Ecto neural progenitor cell (in vitro differentiated cells): ENCODE measurements around the gene GTF2IRD1.
"Not testable (repeated sequence)": the region's sequence is repeated elsewhere in the genome, so short reads cannot be mapped to it uniquely, and the experiment has no call there.

Source experiments
- DNase-seq: peaks from one replicate; pipeline ENCODE4 v3.0.0-alpha.2; 2018; ENCODE audit warnings: low spot score

Gene GTF2IRD1

DNA sequence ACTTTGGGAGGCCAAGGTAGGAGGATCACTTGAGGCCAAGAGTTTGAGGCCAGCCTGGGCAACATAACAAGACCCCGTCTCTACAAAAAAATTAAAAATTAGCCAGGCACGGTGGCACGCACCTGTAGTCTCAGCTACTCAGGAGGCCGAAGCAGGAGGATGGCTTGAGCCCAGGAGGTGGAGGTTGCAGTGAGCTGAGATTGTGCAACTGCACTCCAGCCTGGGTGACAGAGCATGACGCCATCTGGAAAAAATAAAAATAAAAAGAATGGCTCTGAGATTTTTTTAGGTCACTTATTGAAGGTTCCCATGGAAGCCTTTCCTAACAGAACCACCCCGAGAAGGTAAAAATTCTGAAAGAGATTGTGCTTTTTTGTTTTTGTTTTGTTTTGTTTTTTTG lies 109.9 kb downstream of the GTF2IRD1 start:
- not testable (repeated sequence) for DNase-seq

DNA sequence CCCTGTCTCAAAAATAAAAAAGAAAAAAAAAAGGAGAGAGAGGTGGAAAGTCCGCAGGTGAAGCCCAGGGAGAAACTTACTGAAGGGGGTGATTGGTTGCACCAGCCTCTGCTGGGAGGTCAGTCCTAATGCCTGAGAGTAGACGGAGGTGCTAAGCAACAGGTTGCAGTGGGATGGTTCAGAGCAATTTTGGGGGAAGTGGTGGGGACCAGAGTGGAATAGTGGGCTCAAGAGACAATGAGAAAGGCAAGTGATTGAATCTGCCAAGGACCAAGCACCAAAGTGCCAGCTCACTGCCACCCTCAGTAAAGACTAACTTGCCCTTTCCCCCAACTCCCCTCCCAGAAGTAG lies 113.6 kb downstream of the GTF2IRD1 start:
- DNase-seq, result no peak

DNA sequence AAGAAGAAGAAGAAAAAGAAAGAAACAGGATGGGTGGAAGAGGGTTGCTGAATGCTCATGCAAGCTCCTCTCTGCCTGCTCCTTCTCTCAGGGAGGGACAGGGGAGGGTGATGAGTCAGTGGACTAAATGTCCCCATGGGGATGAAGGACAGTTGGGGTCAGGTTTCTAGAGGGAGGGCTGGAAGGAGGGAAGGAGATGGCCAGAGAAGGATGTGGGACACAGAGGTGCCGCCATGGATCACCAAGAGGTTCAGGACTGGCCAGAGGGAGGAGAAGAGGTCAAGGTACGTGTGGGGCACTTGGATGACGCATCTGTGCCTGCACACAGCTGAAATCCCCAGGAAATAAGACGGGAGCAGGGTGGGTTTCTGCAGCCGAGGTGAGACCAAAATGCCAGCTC lies 115.0 kb downstream of the GTF2IRD1 start:
- no peak for DNase-seq

DNA sequence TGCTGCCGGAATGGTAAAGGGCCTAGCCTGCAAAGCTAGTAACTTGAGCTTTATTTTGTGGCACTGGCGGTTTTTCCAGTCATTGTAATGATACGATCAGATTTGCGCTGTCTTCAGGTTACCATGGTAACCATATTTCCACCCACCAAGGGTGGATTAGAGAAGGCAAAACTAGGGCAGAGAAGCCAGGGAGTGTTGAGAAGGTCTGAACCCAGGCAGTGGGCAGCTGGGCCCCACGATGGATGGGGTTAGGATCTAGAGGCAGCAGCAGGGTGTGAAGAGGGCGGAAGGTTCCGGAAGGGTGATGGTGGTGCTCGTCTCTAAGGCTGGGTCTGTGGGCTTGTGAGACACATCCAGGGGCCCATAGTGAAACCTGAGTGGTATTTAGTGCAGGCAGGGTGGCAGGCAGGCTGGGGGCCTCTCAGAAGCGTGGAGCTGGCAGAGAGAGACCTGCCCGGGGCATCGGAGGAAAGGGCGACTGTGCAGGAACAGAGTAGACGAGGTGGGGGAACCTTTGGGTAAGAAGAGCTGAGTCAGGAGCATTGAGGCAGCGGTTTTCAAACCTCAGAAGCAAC lies 115.9 kb downstream of the GTF2IRD1 start:
- DNase-seq, result no peak

GRCh38 chr7:74570533-74571156 lies 116.9 kb downstream of the GTF2IRD1 start:
- DNase-seq, result no peak

DNA sequence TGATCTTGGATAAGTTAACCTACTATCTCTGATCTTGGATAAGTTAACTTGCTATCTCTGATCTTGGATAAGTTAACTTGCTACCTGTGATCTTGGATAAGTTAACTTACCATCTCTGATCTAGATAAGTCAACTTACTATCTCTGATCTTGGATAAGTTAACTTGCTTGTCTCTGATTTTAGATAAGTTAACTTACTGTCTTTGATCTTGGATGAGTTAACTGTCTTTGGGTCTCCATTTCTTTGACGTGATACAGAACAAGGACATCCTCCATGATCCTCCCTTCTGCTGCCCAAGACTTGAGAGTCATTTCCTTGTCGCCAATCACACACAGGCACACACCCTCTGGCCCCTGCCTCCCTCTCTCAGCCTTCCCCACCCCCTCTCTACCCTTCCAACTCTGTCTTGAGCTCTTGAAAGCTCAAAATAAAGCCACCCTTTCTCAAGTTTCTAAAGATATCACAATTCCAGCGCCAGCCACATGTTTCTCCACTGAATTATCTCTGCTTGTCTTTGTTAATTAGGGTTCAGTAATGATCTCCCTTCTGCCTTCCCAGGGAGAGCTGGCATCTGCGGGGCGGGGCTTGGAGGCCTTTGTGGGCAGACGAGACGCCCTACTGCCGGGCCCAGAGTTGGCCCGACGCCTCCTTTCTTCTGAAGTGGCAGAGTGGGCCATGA lies 118.7 kb downstream of the GTF2IRD1 start:
- DNase-seq, result no peak

- no peak for DNase-seq
These were observed 119.8 kb downstream of the GTF2IRD1 start for GRCh38 chr7:74573512-74573911.

DNA sequence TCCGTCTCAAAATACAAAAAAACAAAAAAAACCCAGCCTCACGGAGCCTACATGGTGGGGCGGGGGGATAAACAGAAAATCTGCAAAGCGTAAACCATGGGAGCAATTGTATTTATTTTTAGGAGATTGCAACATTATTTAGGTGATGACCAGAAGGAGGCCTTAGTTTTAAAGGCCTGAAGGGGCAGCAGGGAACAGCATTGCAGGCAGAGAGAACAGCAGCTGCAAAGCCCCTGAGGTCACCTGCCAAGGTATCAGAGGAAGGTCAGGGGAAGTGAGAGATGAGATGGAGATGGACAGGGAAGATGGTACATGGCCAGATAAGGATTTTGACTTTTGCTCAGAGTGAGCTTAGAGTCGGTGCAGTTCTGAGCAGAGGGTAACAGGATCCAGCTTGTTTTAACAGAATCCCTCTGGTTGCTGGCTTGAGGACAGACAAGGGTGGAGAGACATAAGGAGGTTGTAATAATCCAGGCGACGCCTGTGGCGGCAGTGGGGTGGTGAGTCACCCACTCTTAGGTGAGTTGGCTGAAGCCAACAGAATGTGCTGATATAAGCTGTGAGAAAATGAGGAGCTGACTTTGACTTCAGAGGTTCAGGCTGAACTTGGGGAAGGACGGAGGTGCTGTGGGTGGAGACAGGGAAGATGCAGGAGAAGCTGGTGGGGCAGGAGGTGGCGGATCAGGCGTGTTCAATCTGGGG lies 121.5 kb downstream of the GTF2IRD1 start:
- DNase-seq, result no peak

GRCh38 chr7:74575811-74576210 lies 122.1 kb downstream of the GTF2IRD1 start:
- DNase-seq, result no peak

DNA sequence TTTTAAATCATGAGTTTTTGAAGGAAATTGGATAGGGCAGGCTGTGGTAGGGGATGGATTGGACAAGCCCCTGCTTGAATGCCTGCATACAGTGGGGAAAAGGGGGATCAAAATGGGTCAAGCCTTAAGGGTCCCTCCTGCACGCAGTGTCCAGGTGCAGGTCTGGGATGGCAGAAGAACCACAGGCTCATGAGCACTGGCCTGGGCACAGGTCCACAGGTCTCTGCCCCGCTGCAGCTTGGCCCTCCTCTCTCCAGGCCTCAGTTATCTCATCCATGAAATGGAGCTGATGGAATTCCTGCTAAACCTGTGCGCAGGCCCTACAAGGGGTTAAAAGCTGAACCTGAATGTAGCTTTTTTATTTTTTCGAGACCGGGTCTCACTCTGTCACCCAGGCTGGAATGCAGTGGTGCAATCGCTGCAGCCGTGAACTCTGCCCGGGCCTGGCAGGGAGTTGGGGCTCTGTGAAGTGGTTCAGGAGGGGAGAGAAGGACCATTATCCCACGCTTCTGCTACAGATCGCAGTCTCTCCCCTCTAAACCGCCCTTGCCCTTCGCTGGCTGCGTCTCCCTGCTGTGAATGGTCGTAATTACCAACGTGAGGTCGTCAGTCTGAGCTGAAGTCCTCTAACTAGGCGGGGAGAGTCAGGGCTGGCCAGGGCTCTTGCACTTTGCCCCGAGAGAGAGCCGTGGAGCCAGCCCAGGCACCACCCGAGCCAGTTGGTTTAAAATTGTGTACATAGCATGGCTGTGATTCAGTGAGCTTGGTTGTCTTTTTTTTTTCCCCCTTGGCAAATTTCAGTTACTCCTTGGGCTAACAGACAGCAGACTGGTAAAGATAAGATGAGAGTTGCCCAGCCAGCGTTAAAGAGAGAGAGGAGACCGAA lies 126.3 kb downstream of the GTF2IRD1 start:
- no peak for DNase-seq

- no peak for DNase-seq
These were observed 128.3 kb downstream of the GTF2IRD1 start for GRCh38 chr7:74581916-74582440.

DNA sequence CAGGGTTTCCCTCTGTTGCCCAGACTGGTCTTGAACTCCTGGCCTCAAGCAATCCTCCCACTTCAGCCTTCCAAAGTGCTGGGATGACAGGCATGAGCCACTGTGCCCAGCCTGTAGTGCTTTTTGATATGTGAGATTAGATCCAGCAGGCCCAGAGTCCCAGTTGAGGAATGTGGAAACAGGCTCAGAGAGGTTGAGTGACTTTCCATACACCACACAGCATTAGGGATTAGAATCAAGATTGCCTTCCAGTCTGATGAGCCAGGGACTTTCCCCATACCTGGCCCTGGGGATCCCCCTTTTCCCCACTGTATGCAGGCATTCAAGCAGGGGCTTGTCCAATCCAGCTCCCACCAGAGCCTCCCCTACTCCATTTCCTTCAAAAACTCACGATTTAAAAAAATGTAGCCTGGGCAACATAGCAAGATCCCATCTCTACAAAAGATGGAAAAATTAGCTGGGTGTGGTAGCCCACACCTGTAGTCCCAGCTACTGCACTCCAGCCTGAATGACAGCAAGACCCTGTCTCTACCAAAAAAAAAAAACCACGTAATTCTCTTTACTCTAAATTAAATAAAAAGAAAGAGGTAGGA lies 128.8 kb downstream of the GTF2IRD1 start:
- no peak for DNase-seq

GRCh38 chr7:74583630-74584029 lies 129.9 kb downstream of the GTF2IRD1 start:
- DNase-seq, result no peak

DNA sequence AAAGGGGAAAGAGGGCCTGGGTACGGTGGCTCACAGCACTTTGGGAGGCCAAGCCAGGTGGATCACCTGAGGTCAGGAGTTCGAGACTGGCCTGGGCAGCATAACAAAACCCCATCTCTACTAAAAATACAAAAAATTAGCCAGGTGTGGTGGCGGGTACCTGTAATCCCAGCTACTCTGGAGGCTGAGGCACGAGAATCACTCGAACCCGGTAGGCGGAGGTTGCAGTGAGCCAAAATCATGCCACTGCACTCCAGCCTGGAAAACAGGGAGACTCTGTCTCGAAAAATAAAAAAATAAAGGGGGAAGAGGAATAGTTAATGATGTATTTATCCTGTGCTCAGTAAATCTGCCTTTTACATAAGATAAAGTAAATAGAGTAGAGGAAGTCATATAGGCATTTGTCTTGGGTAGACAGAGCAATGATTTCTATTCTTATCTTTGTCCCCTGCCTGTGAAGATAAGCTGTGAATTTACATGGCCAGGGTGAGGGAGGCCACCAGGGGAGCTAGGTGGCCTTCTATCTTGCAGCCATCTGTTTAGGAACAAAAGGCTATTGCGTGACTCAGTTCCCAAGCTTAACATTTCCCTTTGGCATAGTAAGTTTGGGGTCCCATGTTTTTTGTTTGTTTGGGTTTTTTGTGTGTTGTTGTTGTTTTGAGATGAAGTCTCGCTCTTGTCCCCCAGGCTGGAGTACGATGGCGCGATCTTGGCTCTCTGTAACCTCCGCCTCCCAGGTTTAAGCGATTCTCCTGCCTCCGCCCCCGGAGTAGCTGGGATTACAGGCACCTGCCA lies 130.7 kb downstream of the GTF2IRD1 start:
- DNase-seq, result no peak

DNA sequence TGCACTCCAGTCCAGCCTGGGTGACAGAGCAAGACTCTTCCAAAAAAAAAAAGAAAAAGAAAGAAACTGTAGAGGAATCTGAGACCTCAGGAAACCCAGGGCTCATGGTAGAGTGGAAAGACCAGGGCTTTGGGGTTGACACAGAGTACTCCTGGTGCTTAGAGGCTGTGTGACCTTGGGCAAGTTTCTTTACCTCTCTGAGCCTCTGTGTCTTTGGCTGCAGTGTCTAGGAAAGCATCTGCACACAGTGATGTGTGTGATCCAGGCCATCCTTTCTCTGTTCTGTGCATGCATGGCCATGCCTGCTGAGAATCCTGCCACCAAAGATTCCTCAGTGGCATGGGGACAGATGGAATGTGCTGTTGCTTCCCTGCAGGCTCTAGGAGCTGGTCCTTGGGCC lies 132.1 kb downstream of the GTF2IRD1 start:
- DNase-seq, result no peak

GRCh38 chr7:74586258-74587175 lies 132.8 kb downstream of the GTF2IRD1 start:
- DNase-seq, result no peak

- peak; percentile 75 for DNase-seq
These were observed 133.9 kb downstream of the GTF2IRD1 start for GRCh38 chr7:74587435-74588126.

GRCh38 chr7:74590813-74591212 lies 137.1 kb downstream of the GTF2IRD1 start:
- DNase-seq, result no peak

- DNase-seq, result no peak
These were observed 144.9 kb downstream of the GTF2IRD1 start for GRCh38 chr7:74598558-74598957.
